Activated CD4-positive, alpha-beta T cell treated with anti-CD3 and anti-CD28 coated beads, Interleukin-10, Interleukin-2, amounts not matched to agents 100 ng/mL and 50 ng/mL, durations not matched to agents 16 hours and 8 hours (primary cell): Measurements from ENCODE around the gene MED12.
"Not testable (repeated sequence)": the region's sequence is repeated elsewhere in the genome, so short reads cannot be mapped to it uniquely, and the experiment has no call there.

ENCODE experiments used
- DNase-seq: peaks from one replicate; pipeline ENCODE4 v3.0.0-alpha.2; 2020

Gene MED12

DNA sequence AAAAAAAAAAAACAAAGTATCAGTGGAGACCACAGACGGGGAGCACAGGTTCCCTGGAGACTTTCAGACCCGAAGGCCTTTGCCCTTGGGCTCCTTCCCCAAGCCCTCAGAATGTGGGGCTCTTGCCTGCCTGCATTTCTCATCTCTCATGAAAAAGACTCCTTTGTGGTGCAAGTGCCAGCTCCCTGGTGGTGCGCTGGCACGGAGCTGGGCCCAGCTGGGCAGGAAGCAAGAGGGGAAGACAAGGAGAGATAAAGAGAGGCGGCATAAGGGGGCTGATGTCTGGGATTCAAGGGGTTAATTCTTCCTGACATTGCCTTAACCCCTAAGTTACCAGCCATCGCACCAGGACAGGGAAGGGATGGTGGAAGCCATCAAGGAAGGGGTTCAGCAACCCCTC, 48.1 kb downstream of the MED12 start:
- no peak for DNase-seq

DNA sequence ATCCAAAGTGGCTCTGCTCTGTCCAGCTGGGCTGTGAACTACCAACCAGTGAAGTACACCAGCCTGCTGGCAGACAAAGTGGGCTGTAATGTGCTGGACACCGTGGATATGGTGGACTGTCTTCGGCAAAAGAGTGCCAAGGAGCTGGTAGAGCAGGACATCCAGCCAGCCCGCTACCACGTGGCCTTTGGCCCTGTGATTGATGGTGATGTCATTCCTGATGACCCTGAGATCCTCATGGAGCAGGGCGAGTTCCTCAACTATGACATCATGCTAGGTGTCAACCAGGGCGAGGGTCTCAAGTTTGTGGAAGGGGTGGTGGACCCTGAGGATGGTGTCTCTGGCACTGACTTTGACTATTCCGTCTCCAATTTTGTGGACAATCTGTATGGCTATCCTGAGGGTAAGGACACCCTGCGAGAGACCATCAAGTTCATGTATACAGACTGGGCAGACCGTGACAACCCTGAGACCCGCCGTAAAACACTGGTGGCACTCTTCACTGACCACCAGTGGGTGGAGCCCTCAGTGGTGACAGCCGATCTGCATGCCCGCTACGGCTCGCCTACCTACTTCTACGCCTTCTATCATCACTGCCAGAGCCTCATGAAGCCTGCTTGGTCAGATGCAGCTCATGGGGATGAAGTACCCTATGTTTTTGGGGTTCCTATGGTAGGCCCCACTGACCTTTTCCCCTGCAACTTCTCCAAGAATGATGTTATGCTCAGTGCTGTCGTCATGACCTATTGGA, 48.8 kb downstream of the MED12 start:
- DNase-seq, result no peak

- DNase-seq, result no peak
Observed at GRCh38 chrX:71168134-71168533, 49.7 kb downstream of the MED12 start.

GRCh38 chrX:71169586-71169985, 51.2 kb downstream of the MED12 start:
- no peak for DNase-seq

DNA sequence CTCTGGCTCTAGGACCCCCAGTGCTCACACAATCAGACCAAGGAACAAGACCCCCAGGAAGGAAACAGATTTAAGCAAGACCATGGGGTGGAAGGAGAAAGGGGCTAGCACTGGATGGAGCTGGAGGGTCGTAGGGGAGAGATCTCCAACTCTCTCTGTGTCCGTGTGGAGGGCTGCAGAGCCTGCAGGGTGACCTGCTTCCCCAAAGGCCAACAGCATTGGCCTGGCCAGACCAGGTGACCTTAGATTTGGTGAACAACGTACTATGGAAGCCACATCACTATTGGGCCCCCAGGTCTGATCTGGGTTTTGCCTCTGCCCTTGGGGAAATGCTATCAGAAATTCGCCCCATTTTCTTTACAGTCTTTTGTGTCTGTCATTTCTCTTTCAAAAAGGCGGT, 52.3 kb downstream of the MED12 start:
- no peak for DNase-seq

DNA sequence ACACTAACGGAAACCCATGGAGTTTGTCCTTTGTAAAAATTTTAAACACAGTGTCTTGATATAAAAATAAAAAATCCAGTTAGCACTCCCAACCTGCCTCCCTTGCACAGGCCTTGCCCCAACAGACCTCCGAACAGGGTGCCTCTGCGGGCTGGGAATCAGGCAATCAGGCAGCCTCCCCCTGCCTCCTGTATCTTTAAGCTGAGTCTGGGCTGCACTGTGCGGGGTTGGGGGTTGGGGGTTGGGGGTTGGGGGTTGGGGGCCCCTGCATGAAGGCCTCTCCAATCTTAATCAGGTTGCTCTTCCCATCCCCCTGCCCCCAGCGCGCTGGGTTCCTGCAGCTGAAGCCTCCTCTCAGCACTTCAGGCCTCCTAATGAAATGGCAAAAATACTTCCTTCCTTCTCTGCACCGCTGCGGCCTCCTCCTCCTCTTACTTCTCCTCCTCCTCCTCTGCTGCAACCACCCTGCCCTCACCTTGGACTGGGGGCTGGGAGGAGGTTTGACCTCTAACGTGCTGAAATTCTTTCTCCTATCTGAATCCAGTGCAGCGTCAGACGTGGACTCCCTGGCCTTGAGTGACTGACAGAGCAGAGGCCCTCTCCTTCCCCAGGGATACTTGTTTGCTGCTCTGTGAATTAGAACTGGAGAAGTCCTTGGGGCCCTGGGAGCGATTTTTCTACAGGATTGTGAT, 52.9 kb downstream of the MED12 start:
- no peak for DNase-seq

DNA sequence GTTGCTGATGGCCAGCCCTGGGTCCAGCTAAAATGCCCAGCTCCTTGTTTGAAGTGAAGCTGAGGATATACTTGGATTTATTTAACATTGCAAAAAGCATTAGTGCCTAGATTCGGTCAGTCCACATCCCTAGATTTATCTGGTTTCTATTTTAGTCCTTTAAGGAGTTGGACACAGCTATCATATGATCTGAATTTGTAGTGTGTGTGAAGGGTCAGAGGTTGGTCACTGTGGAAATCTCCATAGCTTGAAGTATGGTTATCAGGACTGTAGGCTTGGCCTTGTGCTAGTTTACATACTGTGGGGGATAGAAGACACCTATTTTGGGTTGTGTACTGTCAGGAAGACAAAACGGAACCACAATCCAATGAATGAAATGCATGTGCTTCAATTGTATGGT, 55.0 kb downstream of the MED12 start:
- DNase-seq, result no peak

GRCh38 chrX:71174795-71175194, 56.4 kb downstream of the MED12 start:
- no peak for DNase-seq

GRCh38 chrX:71175531-71175930, 57.1 kb downstream of the MED12 start:
- DNase-seq, result no peak

DNA sequence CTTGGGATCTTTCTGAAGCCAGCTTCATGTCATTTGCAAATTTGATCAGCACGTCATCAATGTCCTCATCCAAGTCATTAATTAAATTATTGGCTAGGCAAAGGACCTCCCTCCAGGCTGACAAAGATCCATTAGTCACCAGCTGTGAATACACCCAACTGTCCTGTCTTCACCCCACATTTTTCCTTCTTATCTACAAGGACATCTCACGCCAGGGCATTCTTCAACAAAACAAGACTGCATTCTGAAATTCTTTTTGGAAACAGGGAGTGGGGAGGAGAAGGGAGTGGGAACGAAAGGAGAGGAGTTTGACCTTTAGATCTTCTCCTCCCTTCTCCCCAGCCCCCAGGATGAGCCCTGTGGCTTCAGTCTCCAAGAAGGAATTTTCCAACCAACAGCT, 58.9 kb downstream of the MED12 start:
- no peak for DNase-seq

- DNase-seq, result peak; percentile 58
Observed at GRCh38 chrX:71178908-71179307, 60.5 kb downstream of the MED12 start.

GRCh38 chrX:71180579-71181265, 62.3 kb downstream of the MED12 start:
- DNase-seq, result not testable (repeated sequence)

DNA sequence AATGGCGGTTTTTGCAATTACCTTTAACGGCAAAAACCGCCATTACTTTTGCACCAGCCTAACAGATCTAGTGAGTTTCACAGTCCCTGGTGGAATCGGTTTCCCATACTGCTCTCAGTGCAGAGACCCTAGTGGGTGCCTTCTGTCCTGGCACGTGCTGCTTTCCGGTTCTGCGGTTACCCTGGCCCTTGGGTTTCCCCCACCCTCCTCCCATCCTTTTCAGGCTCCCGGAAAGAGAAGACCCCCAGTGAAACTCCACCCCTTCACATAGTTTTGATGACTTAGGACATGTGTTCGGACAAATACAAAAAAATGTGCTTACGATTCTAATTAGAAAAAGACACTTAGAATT, 63.1 kb downstream of the MED12 start:
- DNase-seq, result peak; percentile 75

- DNase-seq, result peak; percentile 93
Observed at GRCh38 chrX:71181910-71182799, 63.8 kb downstream of the MED12 start.

- no peak for DNase-seq
Observed at GRCh38 chrX:71182871-71183270, 64.5 kb downstream of the MED12 start.

- no peak for DNase-seq
Observed at GRCh38 chrX:71183341-71183740, 64.9 kb downstream of the MED12 start.

- no peak for DNase-seq
Observed at GRCh38 chrX:71184092-71184491, 65.7 kb downstream of the MED12 start.

DNA sequence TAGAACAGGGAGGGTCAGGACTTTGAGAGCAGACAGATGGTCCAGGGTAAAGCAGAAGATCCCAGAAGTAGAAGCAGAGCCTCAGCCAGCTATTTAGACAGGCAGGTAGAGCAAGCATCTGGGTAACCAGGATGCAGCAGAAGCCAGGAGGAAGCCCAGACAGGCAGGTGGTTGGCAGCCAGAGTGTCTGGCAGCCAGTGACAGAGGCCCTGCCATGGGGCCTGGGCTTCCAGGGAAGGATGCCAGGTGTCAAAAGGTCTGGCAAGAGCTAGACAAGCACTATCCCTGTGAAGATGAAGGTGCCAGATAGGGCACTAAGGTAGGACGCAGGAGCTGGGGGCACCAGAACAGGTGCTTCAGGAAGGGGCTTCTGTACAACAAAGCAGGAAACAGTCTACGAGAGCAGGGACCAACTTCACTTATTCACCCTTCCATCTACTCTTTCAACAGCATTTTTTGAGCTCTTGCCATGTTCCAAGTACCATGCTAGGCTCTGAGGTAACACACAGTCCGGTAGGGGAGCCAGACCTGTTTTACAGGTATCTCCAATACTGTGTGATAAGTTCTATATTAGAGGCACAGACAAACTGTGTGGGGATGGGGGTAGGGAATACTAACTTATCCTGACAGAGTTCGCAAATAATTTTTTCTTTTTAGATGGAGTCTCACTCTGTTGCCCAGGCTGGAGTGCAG, 66.6 kb downstream of the MED12 start:
- DNase-seq, result no peak

DNA sequence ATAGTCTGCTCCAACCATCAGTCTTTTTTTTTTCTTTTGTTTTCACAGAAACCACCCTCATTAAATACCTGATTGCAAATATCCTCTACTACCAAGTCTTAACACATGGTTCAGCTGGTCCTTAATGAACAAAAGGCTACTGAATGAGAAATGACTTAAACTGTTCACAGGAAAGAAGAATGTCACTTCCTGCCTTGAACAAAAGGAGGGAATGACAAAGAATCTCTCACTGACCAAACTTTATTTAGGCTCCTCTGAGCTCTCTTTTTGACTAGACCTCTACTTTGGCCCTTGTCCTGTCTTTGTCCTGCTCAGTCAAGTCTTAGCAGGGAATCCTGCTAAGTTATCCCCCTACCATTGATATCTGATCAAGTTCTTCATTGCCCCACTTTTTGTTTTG, 72.9 kb downstream of the MED12 start:
- DNase-seq, result peak; percentile 11
